Body of pancreas (tissue), 4 donors: ENCODE data around the gene MYO5A. TPM values are rescaled to one million over a fixed set of nuclear protein-coding genes. Genes with fewer than 3 reads are reported as not detected.

Source experiments
- ATAC-seq: fragments of 150-250 bp; one replicate; pipeline ENCODE4 v1.9.1; 2016
- DNase-seq, 4 donors: peaks; one replicate each; pipeline ENCODE4 v3.0.0-alpha.2; 2019
- H3K27ac ChIP-seq, 4 donors: fragments of 200-600 bp; sonication (generic); 1 replicate in 3 of 4; 2 replicates in 1 of 4; pipeline versions ENCODE4 v1.5.1 to v1.6.1; 2016 to 2019; ENCODE audit warnings: mild to moderate bottlenecking in 1 of 4, mixed read lengths in 1 of 4, moderate library complexity in 1 of 4
- H3K27me3 ChIP-seq, 2 donors: fragments of 200-600 bp; sonication (generic); one replicate each; pipeline ENCODE4 v1.6.0; 2016; ENCODE audit warnings: mild to moderate bottlenecking in 1 of 2
- H3K36me3 ChIP-seq, 2 donors: fragments of 200-600 bp; sonication (generic); replicated peaks in 1 of 2; 2 replicates each; pipeline ENCODE4 v1.5.1; 2016; ENCODE audit warnings: low read depth in 2 of 2; ENCODE audit not compliant: insufficient read depth in 1 of 2
- H3K4me1 ChIP-seq: fragments of 200-600 bp; sonication (generic); one replicate; pipeline ENCODE4 v1.6.0; 2016
- H3K4me3 ChIP-seq, 2 donors: fragments of 200-600 bp; sonication (generic); 1 replicate in 1 of 2; 2 replicates in 1 of 2; pipeline ENCODE4 v1.5.1; 2016 to 2019
- H3K9me3 ChIP-seq, 3 donors: fragments of 200-600 bp; sonication (generic); 1 replicate in 2 of 3; 2 replicates in 1 of 3; pipeline ENCODE4 v1.5.1; 2016
- CTCF ChIP-seq, 7 experiments: fragments of 450-650 bp in 4 of 7; fragments of 200-600 bp in 3 of 7; sonication (generic) in 3 of 7; IDR thresholded peaks; one replicate each; pipeline ENCODE4 v1.5.1; 2016 to 2019; ENCODE audit warnings: antibody characterized with exemption in 7 of 7
- POLR2A ChIP-seq, 3 donors: fragments of 450-650 bp; IDR thresholded peaks; one replicate each; pipeline ENCODE4 v1.6.1; 2016; ENCODE audit warnings: antibody characterized with exemption in 3 of 3, mild to moderate bottlenecking in 2 of 3
- WGBS, 2 donors: methylation state at CpG; one replicate each; pipeline ENCODE4 v1.1.5; 2017; 5-methylcytosine and 5-hydroxymethylcytosine counted together
- intact Hi-C: fragments of 100-400 bp; cut with DNase I; formaldehyde crosslinking; loops from one replicate; pipeline ENCODE4 v1.15.1; 2023
- total RNA-seq, 2 donors: library from RNA; depleted of rRNA; stranded (reverse); fragments of >200 nt; gene quantifications; one replicate each; pipeline ENCODE4 v1.1.0, GENCODE V29; 2016

MYO5A gene
- total RNA-seq, 2 donors from 2014 or later, result 8.2 to 11.9 TPM

DNA sequence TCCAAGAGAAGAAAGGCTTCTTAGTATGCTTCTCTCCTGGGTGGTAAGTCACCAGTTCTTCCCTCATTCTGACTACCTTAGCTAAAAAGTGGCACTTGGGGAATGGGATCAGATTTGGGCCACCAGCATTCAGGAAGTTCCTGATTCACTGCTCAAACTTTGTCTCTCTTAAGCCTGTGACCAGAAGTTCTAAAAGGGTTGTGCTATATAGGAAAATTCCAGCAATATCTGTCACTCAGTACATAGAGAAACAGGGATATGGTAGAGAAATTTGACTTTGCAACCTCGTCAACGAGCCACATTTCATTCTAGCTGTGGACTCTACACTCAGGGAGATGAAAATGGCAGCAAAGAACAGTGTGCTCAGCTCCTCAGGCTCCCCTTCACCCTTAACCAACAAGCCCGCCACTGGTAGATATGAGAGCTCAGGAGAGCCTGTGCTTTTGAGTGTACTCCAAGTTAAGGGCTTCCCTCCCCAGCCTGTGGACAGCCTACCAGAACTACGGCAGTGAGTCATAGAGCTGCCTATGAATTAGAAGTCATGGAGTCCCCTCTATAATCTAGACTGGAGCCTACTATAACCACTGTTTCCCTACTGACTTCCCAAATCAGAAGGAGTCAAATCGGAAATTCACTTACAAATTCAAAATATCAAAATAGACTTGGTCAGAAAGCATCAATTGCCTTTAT is 180.5 kb downstream of the MYO5A start:
- Histone ChIP-seq H3K27me3 (no peaks in the 10 kb centered on the region), H3K9me3 (no peaks in the 10 kb centered on the region), H3K27ac (no peak overlapping the region), H3K4me3 (no peak overlapping the region), H3K36me3 (peaks cover 0 to 2% of the 10 kb centered on the region in 2 donors), H3K4me1 (no peaks in the 10 kb centered on the region)
- intact Hi-C loops, result no loop called here
- DNase-seq, result peak in 1 of 4 donors; percentile 36
- ATAC-seq, result no peak
- no peak for TF ChIP-seq CTCF (IDR thresholded peaks at IDR 0.05)
- no peak for TF ChIP-seq POLR2A (IDR thresholded peaks at IDR 0.05)
- 82 to 84% methylated on average over 5 of the region's 5 CpGs for WGBS, 2 donors

DNA sequence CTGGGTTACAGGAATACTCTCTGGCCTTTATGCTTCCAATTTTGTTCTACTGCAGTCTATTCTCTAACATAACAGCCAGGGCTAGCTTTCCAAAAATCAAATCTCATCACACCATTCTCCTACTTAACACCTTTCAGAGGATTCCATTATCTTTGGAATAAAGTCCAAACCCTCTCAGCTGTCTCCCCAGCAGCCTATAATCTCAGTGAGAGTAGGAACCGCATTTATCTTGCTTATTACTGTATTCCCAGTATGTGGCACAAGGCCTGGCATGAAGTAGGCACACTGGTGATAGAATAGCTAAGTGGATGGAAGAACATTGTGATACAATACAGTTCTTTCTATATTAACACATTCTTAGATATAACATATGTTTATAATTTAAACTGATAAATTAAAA is 184.1 kb downstream of the MYO5A start:
- 79 to 84% methylated on average over 1 of the region's 1 CpG for WGBS, 2 donors
- ATAC-seq (no peak), DNase-seq (no peak)
- intact Hi-C loops, result no loop called here
- no peak overlapping the region for H3K27ac ChIP-seq
- H3K4me1 ChIP-seq, result no peaks in the 10 kb centered on the region
- no peak overlapping the region for H3K4me3 ChIP-seq
- TF ChIP-seq POLR2A (IDR thresholded peaks at IDR 0.05), result no peak
- no peak for TF ChIP-seq CTCF (IDR thresholded peaks at IDR 0.05)
- H3K36me3 ChIP-seq, result no peaks in the 10 kb centered on the region
- no peaks in the 10 kb centered on the region for H3K27me3 ChIP-seq
- H3K9me3 ChIP-seq, result no peaks in the 10 kb centered on the region

- H3K27ac ChIP-seq, result no peak overlapping the region
- H3K9me3 ChIP-seq, result no peaks in the 10 kb centered on the region
- intact Hi-C loops, result no loop called here
- H3K4me1 ChIP-seq, result no peaks in the 10 kb centered on the region
- H3K36me3 ChIP-seq, result no peaks in the 10 kb centered on the region
- no peak for TF ChIP-seq POLR2A (IDR thresholded peaks at IDR 0.05)
- TF ChIP-seq CTCF (IDR thresholded peaks at IDR 0.05), result no peak
- no peak overlapping the region for H3K4me3 ChIP-seq
- DNase-seq (no peak), ATAC-seq (no peak)
- WGBS, 2 donors, result 64 to 81% methylated on average over 3 of the region's 3 CpGs
- H3K27me3 ChIP-seq, result no peaks in the 10 kb centered on the region
Measured at GRCh38 chr15:52343831-52344230, 184.8 kb downstream of the MYO5A start.

DNA sequence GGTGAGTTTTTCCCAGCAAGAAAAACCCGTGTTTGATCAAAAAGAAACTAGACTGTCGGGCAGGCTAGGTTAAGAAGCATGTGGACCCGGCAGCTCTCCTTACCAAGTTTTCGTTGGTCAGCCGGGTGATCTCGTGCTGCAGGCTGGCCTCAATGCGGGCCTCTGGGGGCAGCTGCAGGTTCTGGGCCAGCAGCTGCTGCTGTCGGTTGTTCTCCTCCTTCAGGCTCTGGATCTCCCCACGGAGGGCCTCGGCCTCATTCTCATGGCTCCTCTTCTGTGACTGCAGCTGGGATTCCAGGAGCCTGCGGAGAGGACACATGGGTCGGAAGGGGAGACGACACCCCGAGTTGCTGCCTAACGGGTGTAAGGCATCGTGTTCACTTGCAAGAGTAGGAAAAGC is 188.6 kb downstream of the MYO5A start:
- Histone ChIP-seq H3K27ac (no peak overlapping the region), H3K36me3 (no peaks in the 10 kb centered on the region), H3K9me3 (no peaks in the 10 kb centered on the region), H3K27me3 (no peaks in the 10 kb centered on the region), H3K4me3 (no peak overlapping the region), H3K4me1 (no peaks in the 10 kb centered on the region)
- TF ChIP-seq POLR2A (IDR thresholded peaks at IDR 0.05) (no peak), CTCF (IDR thresholded peaks at IDR 0.05) (no peak)
- 90 to 92% methylated on average over 15 to 16 of the region's 16 CpGs for WGBS, 2 donors
- intact Hi-C loops, result no loop called here
- no peak for DNase-seq
- no peak for ATAC-seq

DNA sequence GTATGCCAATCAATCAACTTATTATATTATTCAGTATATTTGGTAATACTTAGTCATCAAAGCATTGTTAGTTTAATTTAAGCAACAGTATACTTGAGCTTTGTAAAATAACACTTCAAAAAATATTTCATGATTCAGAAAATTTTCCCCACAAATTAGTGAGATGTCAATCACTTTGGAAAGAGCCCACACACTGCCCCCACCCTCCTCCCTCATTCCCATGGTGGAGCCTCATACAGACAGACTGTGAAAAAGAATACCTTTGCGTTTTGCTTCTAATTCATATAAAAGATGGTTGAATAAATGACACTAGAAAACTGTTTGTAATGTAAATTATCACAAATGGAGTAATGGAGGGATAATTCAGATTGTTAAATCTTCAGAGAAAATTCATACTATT is 189.8 kb downstream of the MYO5A start:
- intact Hi-C loops, result no loop called here
- no peak overlapping the region for H3K4me3 ChIP-seq
- WGBS, 2 donors, result 88 to 95% methylated on average over 1 of the region's 1 CpG

More for the DNA sequence above, 189.8 kb downstream of the MYO5A start:
- H3K36me3 ChIP-seq, result no peaks in the 10 kb centered on the region
- no peak overlapping the region for H3K27ac ChIP-seq
- H3K27me3 ChIP-seq, result no peaks in the 10 kb centered on the region
- H3K4me1 ChIP-seq, result no peaks in the 10 kb centered on the region
- TF ChIP-seq POLR2A (IDR thresholded peaks at IDR 0.05) (no peak), CTCF (IDR thresholded peaks at IDR 0.05) (no peak)
- ATAC-seq (no peak), DNase-seq (no peak)
- H3K9me3 ChIP-seq, result no peaks in the 10 kb centered on the region
